PFSK-1 (cell line): ENCODE data around the gene MUC5AC.

Experiments
- FOXP2 ChIP-seq: optimal IDR thresholded peaks from 2 replicates; pipeline ENCODE3; 2011; ENCODE audit warnings: borderline replicate concordance, control low read depth, inconsistent platforms; ENCODE audit not compliant: insufficient read depth; ENCODE audit errors: extremely low read length, extremely low read depth
- POLR2AphosphoS5 ChIP-seq: IDR thresholded peaks from 2 replicates; pipeline ENCODE4 v1.6.1; 2012; ENCODE audit warnings: low read depth, mild to moderate bottlenecking, control low read depth, low read length, moderate library complexity
- REST ChIP-seq, 2 experiments: IDR thresholded peaks; 2 replicates each; pipeline versions ENCODE4 v1.6.1 to v1.8.0; 2011 to 2012; ENCODE audit warnings: low read depth in 2 of 2, low read length in 2 of 2, control low read depth in 1 of 2, inconsistent platforms in 1 of 2, mild to moderate bottlenecking in 1 of 2, moderate library complexity in 1 of 2; ENCODE audit not compliant: insufficient read depth in 1 of 2
- SIN3A ChIP-seq: IDR thresholded peaks from 2 replicates; pipeline ENCODE4 v1.6.1; 2012; ENCODE audit warnings: mild to moderate bottlenecking, low read length, moderate library complexity, borderline replicate concordance; ENCODE audit not compliant: insufficient read depth
- TAF1 ChIP-seq: IDR thresholded peaks from 2 replicates; pipeline ENCODE4 v1.6.1; 2012; ENCODE audit warnings: low read length, control low read depth, borderline replicate concordance; ENCODE audit not compliant: insufficient read depth

GRCh38 chr11:1176224-1177019 is 18.7 kb downstream of the MUC5AC start:
- no peak for TF ChIP-seq POLR2AphosphoS5
- TF ChIP-seq SIN3A = no peak
- no peak for TF ChIP-seq REST (IDR thresholded peaks at IDR 0.05; ENCODE audit: insufficient read depth in 1 of 2, low read depth in 2 of 2, low read length in 2 of 2)
- no peak for TF ChIP-seq FOXP2
- no peak for TF ChIP-seq TAF1
